ENCODE data around the gene RAPGEF1. TPM values are rescaled to one million over a fixed set of nuclear protein-coding genes. Genes with fewer than 3 reads are reported as not detected.

Gene RAPGEF1
- total and polyA plus RNA-seq, 2 experiments from 2014 or later = 9.9 to 82.8 TPM

Small RNAs within 50 kb of the gene (small RNA-seq; reads per million reads assigned to genes)
- not detected for gene EIF4A1P3 (ENCODE audit: low replicate concordance)
- not detected for gene RF00272 (ENCODE audit: low replicate concordance)
- not detected for gene RN7SL328P (ENCODE audit: low replicate concordance)

Other genes with a start within 250 kb of the RAPGEF1 start
- gene POMT1, start 237.2 kb downstream of the RAPGEF1 start, total RNA-seq (2014; rRNA removed; shearing (Covaris generic)) = 23.7 and 32.4 TPM in 2 replicates
- 17.7 and 20.2 TPM in 2 replicates for gene POMT1, start 237.2 kb downstream of the RAPGEF1 start, polyA plus RNA-seq (2016; fragmentation: Nextera tagmentation; extraction: Ambion mirVana)
- 34.6 and 35.9 TPM in 2 replicates for gene UCK1, start 208.8 kb downstream of the RAPGEF1 start, total RNA-seq (2014; rRNA removed; shearing (Covaris generic))
- gene UCK1, start 208.8 kb downstream of the RAPGEF1 start, polyA plus RNA-seq (2016; fragmentation: Nextera tagmentation; extraction: Ambion mirVana) = 23.4 and 24.8 TPM in 2 replicates
- 0.24 TPM in 1 of 2 replicates, not detected in the other for gene PRRT1B, start 194.6 kb downstream of the RAPGEF1 start, total RNA-seq (2014; rRNA removed; shearing (Covaris generic))
- not detected in 2 replicates for gene PRRT1B, start 194.6 kb downstream of the RAPGEF1 start, polyA plus RNA-seq (2016; fragmentation: Nextera tagmentation; extraction: Ambion mirVana)